ENCODE measurements around the gene MROH9.

GRCh38 chr1:170967042-170967910, 31.9 kb downstream of the MROH9 start:
- TF ChIP-seq, protein P1, sequence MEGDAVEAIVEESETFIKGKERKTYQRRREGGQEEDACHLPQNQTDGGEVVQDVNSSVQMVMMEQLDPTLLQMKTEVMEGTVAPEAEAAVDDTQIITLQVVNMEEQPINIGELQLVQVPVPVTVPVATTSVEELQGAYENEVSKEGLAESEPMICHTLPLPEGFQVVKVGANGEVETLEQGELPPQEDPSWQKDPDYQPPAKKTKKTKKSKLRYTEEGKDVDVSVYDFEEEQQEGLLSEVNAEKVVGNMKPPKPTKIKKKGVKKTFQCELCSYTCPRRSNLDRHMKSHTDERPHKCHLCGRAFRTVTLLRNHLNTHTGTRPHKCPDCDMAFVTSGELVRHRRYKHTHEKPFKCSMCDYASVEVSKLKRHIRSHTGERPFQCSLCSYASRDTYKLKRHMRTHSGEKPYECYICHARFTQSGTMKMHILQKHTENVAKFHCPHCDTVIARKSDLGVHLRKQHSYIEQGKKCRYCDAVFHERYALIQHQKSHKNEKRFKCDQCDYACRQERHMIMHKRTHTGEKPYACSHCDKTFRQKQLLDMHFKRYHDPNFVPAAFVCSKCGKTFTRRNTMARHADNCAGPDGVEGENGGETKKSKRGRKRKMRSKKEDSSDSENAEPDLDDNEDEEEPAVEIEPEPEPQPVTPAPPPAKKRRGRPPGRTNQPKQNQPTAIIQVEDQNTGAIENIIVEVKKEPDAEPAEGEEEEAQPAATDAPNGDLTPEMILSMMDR (IDR thresholded peaks at IDR 0.05; ENCODE audit: poor library complexity, severe bottlenecking), result peak; percentile 74
- TF ChIP-seq EZH2 (IDR thresholded peaks at IDR 0.05; ENCODE audit: borderline replicate concordance, insufficient read depth, low read length, poor library complexity, severe bottlenecking), result no peak
- peak; percentile 77 for TF ChIP-seq SMC3 (conservative IDR thresholded peaks at IDR 0.05; ENCODE audit: poor library complexity)
- TF ChIP-seq POLR2AphosphoS5 (IDR thresholded peaks at IDR 0.05), result no peak
- no peak for TF ChIP-seq EP300 (conservative IDR thresholded peaks at IDR 0.05; ENCODE audit: poor library complexity, severe bottlenecking)
- TF ChIP-seq TAF1 (IDR thresholded peaks at IDR 0.05; ENCODE audit: low read depth), result no peak
- no peak for TF ChIP-seq MXI1 (conservative IDR thresholded peaks at IDR 0.05; ENCODE audit: poor library complexity, severe bottlenecking)

Data from neural cell (in vitro differentiated cells).